ENCODE results near the gene TECPR2.
"Not testable (repeated sequence)": the region's sequence is repeated elsewhere in the genome, so short reads cannot be mapped to it uniquely, and the experiment has no call there.

TECPR2 gene

DNA sequence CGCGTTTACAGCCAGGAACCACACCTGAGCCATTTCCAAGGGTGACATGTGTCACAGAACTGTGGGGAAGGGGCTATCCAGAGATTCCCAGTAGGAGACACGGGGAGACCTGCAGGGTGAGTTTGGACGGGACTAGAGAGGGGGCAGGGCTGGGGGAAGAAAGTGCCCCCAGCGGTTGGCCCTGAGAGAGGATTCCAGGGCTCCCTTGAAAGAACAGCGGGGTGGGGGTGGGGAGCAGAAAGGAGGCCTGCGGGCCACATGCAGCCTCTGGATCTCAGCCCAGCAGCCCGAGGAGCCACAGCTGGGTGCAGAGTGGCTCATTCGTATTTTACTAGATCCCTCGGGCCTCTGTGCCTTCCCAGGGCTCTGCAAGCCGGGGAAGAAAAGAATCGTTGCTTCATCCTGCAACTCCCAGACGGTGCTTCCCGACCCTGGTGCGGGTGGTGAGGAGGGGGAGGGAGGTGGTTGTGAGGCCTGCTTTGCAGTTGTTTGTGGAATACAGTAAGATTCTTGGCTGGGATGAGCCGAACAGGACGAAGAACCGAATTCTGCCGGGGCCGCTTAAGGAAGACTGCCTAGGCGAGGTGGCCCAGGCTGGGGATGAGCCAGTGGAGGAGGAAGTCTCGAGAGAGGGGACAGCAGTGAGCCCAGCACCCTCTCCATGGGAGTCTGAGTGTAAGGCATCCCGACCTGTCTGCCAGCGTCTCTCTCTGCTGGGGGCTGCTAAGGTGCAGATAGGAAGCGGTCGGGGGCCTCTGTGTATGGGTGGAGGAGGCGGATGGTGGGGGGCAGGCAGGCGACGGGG lies 182.9 kb downstream of the TECPR2 start:
- in situ Hi-C loops (cut with MboI; ENCODE audit: low sequenced_read_pairs) = no loop called here

- in situ Hi-C loops (cut with MboI; ENCODE audit: low sequenced_read_pairs) = no loop called here
These were observed 186.0 kb downstream of the TECPR2 start for GRCh38 chr14:102548616-102549240.

DNA sequence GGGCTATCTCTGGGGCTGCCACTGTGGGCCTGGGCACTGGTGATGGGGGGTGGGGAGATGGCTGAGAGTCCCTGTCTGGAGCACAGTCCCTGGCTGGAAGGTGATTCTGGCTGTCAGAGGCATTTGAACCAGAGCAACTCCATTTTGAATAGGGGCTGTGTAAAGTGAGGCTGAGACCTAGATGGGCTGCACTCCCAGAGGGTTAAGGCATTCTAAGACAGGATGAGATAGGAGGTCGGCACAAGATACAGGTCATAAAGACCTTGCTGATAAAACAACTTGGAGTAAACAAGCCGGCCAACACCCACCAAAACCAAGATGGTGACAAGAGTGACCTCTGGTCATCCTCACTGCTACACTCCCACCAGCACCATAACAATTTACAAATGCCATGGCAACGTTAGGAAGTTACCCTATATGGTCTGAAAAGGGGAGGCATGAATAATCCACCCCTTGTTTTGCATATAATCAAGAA lies 188.2 kb downstream of the TECPR2 start:
- in situ Hi-C loops (cut with MboI; ENCODE audit: low sequenced_read_pairs) = not testable (repeated sequence)

All from HL-60/S4 treated with retinoic acid at 250 ng/mL for 4 days and 3 days (cell line).